A549 (cell line): Measurements from ENCODE around the gene FXR2.

ENCODE experiments used
- CHD2 ChIP-seq: fragments of 150-350 bp; IDR thresholded peaks from 2 replicates; pipeline ENCODE4 v1.6.1; 2014; ENCODE audit warnings: low read length; ENCODE audit not compliant: partially characterized antibody
- EHMT2 ChIP-seq: fragments of 200-600 bp; sonication (generic); IDR thresholded peaks from 2 replicates; pipeline ENCODE4 v1.6.1; 2016; ENCODE audit warnings: antibody characterized with exemption, low read depth, mild to moderate bottlenecking, moderate library complexity
- MAX ChIP-seq: IDR thresholded peaks from 2 replicates; pipeline ENCODE4 v1.6.1; 2012
- PBX3 ChIP-seq: IDR thresholded peaks from 2 replicates; pipeline ENCODE4 v1.6.1; 2012
- POLR2A ChIP-seq: IDR thresholded peaks from 2 replicates; pipeline ENCODE4 v1.6.1; 2012; ENCODE audit warnings: mild to moderate bottlenecking, low read length
- USF2 ChIP-seq: fragments of 450-650 bp; IDR thresholded peaks from 2 replicates; pipeline ENCODE4 v1.6.1; 2014; ENCODE audit warnings: antibody characterized with exemption
- ZSCAN20 ChIP-seq: fragments of 250-450 bp; sonication (Bioruptor Pico); IDR thresholded peaks from 2 replicates; pipeline ENCODE4 v1.8.0; 2022; ENCODE audit warnings: mild to moderate bottlenecking, moderate library complexity
- TF ChIP-seq, protein P1 (sequence below): fragments of 150-350 bp; IDR thresholded peaks from 2 replicates; pipeline ENCODE4 v1.6.1; 2014; ENCODE audit warnings: low read depth, mild to moderate bottlenecking, low read length
- TF ChIP-seq, protein P2 (sequence below): fragments of >200 bp; sonication (Bioruptor Twin); formaldehyde crosslinking; IDR thresholded peaks from 3 replicates; pipeline ENCODE4 v1.5.1; 2016

GRCh38 chr17:7626307-7626706 is 11.6 kb upstream of the FXR2 start:
- TF ChIP-seq EHMT2 = no peak
- TF ChIP-seq, protein P1, sequence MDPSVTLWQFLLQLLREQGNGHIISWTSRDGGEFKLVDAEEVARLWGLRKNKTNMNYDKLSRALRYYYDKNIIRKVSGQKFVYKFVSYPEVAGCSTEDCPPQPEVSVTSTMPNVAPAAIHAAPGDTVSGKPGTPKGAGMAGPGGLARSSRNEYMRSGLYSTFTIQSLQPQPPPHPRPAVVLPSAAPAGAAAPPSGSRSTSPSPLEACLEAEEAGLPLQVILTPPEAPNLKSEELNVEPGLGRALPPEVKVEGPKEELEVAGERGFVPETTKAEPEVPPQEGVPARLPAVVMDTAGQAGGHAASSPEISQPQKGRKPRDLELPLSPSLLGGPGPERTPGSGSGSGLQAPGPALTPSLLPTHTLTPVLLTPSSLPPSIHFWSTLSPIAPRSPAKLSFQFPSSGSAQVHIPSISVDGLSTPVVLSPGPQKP = no peak
- TF ChIP-seq, protein P2, sequence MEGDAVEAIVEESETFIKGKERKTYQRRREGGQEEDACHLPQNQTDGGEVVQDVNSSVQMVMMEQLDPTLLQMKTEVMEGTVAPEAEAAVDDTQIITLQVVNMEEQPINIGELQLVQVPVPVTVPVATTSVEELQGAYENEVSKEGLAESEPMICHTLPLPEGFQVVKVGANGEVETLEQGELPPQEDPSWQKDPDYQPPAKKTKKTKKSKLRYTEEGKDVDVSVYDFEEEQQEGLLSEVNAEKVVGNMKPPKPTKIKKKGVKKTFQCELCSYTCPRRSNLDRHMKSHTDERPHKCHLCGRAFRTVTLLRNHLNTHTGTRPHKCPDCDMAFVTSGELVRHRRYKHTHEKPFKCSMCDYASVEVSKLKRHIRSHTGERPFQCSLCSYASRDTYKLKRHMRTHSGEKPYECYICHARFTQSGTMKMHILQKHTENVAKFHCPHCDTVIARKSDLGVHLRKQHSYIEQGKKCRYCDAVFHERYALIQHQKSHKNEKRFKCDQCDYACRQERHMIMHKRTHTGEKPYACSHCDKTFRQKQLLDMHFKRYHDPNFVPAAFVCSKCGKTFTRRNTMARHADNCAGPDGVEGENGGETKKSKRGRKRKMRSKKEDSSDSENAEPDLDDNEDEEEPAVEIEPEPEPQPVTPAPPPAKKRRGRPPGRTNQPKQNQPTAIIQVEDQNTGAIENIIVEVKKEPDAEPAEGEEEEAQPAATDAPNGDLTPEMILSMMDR = no peak
- TF ChIP-seq USF2 = no peak
- no peak for TF ChIP-seq POLR2A
- no peak for TF ChIP-seq MAX
- TF ChIP-seq CHD2 = no peak
- no peak for TF ChIP-seq ZSCAN20 (CRISPR knock-in tag)
- no peak for TF ChIP-seq PBX3
